Fibroblast of skin of abdomen (primary cell): ENCODE measurements around the gene SESN3.
A peak's percentile ranks its signal among the peaks of the same experiment; 100 is the strongest.
"Not testable (repeated sequence)": the region's sequence is repeated elsewhere in the genome, so short reads cannot be mapped to it uniquely, and the experiment has no call there.

Experiments used
- DNase-seq: peaks from one replicate; pipeline ENCODE4 v3.0.0-alpha.2; 2013

SESN3 gene

GRCh38 chr11:95248666-95249467, 17.9 kb upstream of the SESN3 start:
- no peak for DNase-seq

- DNase-seq: no peak
Observed at GRCh38 chr11:95247883-95248282, 16.9 kb upstream of the SESN3 start.

GRCh38 chr11:95247127-95247684, 16.2 kb upstream of the SESN3 start:
- DNase-seq: no peak

- no peak for DNase-seq
Observed at GRCh38 chr11:95245581-95245980, 14.6 kb upstream of the SESN3 start.

DNA sequence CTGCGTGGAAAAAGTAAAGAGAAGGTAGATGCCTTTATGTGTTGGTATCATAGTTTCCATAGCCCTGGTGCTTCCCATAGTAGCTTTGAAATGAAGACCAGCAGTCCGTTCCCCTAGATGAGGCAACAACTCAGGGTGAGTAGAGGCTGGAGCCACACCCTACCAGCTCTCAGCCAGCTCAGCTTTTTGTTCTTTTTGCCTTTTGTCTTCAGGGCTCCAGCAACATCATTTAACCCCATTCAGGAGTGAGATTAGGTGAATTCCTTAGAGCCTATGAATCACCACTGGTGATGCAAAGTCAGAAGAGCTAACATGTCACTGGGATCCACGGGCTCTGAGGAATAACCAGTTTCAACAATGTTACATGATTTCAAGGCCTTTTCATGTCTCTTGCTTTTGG, 14.0 kb upstream of the SESN3 start:
- DNase-seq: peak; percentile 58

GRCh38 chr11:95243673-95244072, 12.7 kb upstream of the SESN3 start:
- DNase-seq: no peak

GRCh38 chr11:95242845-95243605, 12.0 kb upstream of the SESN3 start:
- no peak for DNase-seq

- no peak for DNase-seq
Observed at GRCh38 chr11:95242091-95242844, 11.3 kb upstream of the SESN3 start.

DNA sequence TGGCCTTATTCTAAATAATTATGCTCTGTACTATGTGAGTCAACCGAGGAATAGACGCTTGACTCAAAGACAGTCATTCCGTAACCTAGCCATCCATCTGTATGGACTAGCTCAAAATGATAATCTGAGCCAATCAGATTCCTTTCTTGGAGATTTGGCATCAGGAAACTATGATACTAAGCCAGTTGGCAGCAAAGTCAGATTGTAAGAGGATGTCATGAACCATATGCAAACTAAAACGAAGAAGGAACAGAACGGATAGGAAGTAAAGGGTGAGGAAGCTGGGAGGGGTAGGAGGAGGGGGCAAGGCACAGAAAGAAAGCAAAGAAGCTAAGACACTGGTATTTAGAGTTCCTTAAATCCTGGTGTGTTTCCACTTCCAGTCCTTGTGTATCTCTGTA, 10.7 kb upstream of the SESN3 start:
- peak; percentile 22 for DNase-seq

GRCh38 chr11:95239871-95240649, 9.1 kb upstream of the SESN3 start:
- no peak for DNase-seq

DNA sequence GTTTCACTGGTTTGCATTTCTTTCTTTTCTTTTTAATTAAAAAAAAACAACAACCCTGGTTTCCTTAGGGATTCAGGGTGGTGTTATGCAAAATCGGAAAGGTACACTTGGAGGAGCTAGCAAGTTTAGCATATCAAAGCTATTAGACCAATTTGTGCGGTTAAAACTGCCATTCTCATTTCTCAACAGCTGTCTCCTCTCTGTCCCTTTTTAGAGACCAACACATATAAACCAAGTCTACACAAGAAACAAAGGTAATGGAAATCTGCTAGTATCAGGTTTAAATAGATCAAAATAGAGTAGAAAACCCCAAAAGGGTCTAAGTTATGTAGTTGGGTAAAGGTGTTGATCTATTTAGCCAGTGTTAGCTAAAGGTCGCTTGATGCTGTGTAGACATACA, 1.7 kb upstream of the SESN3 start:
- DNase-seq: no peak

DNA sequence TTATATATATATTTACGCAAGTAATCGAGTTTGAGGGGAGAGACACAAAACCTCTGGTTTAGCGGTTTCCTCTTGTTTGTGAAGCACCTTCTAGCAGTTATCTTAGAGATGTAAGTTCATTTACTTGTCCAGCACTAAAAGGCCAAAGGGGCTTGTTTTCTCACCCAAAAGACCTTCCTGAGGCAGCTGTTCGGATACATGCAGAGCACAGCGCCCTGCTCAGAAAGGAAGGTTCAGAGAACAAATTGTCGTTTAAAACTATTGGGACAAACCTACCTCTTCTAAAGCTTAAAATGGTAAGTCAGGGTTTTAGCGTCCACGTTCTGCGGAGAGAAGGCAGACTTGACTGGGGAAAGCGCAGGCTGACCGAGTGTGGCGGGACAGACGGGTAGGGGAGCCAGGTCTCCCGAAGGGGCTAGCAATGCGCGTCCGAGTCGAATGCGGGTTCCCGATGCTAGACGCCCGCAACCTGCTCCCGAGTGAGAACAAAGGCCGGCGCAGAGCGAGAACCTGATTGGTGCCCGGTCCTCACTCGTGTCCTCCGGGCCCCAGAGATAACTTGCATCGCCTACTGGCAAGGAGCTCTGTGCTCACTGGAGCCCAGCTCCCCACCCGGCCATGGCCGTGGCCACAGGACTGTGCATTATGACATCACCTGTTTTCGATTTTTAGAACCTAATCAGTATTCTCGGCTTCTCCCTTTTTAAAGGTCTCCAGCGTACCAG, 1.0 kb upstream of the SESN3 start:
- DNase-seq: peak; percentile 40

- no peak for DNase-seq
Observed at GRCh38 chr11:95230810-95231126, 234 bp downstream of the SESN3 start.

- DNase-seq: no peak
Observed at GRCh38 chr11:95229993-95230809, 801 bp downstream of the SESN3 start.

DNA sequence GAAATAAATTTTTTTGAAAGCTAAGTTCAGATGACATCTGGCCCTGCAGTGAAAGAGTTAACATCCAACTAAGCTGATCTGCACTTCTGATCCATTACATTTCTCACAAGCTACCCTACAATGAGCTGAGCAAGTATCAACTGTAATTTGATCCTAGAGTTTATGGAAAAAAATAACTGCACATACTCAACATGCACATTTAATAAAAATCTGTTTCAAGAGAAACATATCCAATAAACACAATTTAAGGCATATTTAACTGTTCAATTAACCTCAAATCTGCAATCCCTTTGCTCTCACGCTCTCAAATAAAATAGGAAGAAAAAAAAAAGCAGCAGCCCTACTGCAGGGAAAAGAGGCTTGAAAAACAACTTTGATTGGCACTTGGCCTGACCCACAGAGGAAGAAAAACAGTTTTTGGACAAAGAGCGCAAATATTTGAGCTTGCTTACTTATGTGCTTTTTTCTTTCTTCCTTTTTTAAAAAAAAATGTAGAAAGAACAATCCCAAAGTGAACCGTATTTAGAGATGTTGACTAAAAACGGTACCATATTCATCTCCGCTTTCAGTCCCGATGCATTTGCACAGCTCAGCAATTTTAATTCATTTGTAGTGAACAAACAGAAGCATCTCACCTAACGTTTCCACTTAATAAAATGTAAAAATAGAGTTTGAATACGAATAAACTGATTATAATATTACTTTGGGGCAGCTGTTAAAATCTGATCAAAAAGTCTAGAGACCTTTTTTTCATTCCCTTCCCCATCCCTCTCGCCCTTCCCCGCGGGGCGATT, 1.6 kb downstream of the SESN3 start:
- peak; percentile 17 for DNase-seq

GRCh38 chr11:95228081-95228749, 2.8 kb downstream of the SESN3 start:
- DNase-seq: no peak

DNA sequence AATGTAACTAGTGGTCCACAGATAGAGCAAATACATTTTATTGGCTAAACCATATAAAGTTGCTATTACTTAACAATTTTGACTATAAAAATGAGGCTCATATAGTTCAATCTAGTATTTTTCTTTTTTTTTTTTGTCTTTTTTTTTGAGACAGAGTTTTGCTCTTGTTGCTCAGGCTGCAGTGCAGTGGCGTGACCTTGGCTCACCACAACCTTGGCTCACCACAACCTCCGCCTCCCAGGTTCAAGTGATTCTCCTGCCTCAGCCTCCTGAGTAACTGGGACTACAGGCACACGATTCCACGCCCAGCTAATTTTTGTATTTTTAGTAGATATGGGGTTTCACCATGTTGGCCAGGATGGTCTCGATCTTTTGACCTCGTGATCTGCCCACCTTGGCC, 3.9 kb downstream of the SESN3 start:
- not testable (repeated sequence) for DNase-seq

GRCh38 chr11:95222817-95223216, 8.2 kb downstream of the SESN3 start:
- DNase-seq: no peak

DNA sequence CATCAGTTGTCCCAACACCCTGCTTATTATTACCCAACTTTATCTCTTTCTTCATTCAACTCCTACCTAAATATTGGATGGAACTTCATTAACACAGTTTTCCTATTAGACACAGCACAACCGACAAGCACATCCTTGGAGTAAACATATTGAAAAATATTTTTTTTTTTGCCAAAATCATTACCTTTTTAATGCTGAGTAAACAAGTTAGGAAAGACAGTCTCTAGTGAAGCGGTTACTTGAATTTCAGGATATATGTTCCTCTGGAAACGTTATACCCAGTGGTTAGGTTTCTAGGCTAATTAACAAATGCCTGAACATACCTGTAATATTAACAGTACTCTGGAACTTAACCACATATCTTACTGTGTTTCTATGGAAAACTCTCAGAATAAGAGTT, 11.4 kb downstream of the SESN3 start:
- no peak for DNase-seq
